Loucy (cell line): Measurements from ENCODE around the gene TTLL9.

Experiments used
- H2AFZ ChIP-seq: fragments of 200-600 bp; sonication (generic); 2 replicates; pipeline ENCODE4 v1.6.0; 2016; ENCODE audit warnings: antibody characterized with exemption, mild to moderate bottlenecking, low read length, moderate library complexity
- H3F3A ChIP-seq: fragments of 200-600 bp; 2 replicates; pipeline ENCODE4 v1.6.0; 2016; ENCODE audit warnings: antibody characterized with exemption, low read depth, mild to moderate bottlenecking
- H3K27me3 ChIP-seq: fragments of 200-600 bp; sonication (generic); 2 replicates; pipeline ENCODE4 v1.6.1; 2014; ENCODE audit warnings: low read length, mild to moderate bottlenecking; ENCODE audit not compliant: insufficient read depth, poor library complexity, severe bottlenecking
- H3K36me3 ChIP-seq: fragments of 200-600 bp; sonication (generic); 2 replicates; pipeline ENCODE4 v1.6.1; 2016; ENCODE audit warnings: low read length; ENCODE audit not compliant: insufficient read depth
- H3K4me1 ChIP-seq: fragments of 200-600 bp; sonication (generic); 2 replicates; pipeline ENCODE4 v1.5.1; 2014; ENCODE audit warnings: low read length, mild to moderate bottlenecking; ENCODE audit not compliant: insufficient read depth, poor library complexity, severe bottlenecking
- H3K4me2 ChIP-seq: fragments of 200-600 bp; sonication (generic); 2 replicates; pipeline ENCODE4 v1.6.0; 2014; ENCODE audit warnings: antibody characterized with exemption, low read length, low read depth, mild to moderate bottlenecking; ENCODE audit not compliant: poor library complexity, severe bottlenecking
- H3K4me3 ChIP-seq: fragments of 200-600 bp; sonication (generic); 2 replicates; pipeline ENCODE4 v1.5.1; 2014; ENCODE audit warnings: low read length, mild to moderate bottlenecking, mixed read lengths; ENCODE audit not compliant: poor library complexity, severe bottlenecking
- H3K79me2 ChIP-seq: fragments of 200-600 bp; sonication (generic); 2 replicates; pipeline ENCODE4 v1.6.1; 2014; ENCODE audit warnings: low read length; ENCODE audit not compliant: insufficient read depth
- H3K9ac ChIP-seq: fragments of 200-600 bp; sonication (generic); 2 replicates; pipeline ENCODE4 v1.6.0; 2014; ENCODE audit warnings: mild to moderate bottlenecking, low read depth, low read length, moderate library complexity; ENCODE audit not compliant: poor library complexity, severe bottlenecking
- H3K9me2 ChIP-seq: fragments of 200-600 bp; sonication (generic); replicated peaks from 2 replicates; pipeline ENCODE4 v1.6.1; 2016; ENCODE audit warnings: low read depth, low read length, mixed read lengths
- H3K9me3 ChIP-seq: fragments of 200-600 bp; sonication (generic); 2 replicates; pipeline ENCODE4 v1.6.1; 2014; ENCODE audit warnings: mild to moderate bottlenecking, antibody characterized with exemption, low read length, low read depth; ENCODE audit not compliant: insufficient read depth
- H4K20me1 ChIP-seq: fragments of 200-600 bp; sonication (generic); 2 replicates; pipeline ENCODE4 v1.6.0; 2014; ENCODE audit warnings: antibody characterized with exemption, low read length, mild to moderate bottlenecking; ENCODE audit not compliant: insufficient read depth, poor library complexity, severe bottlenecking
- EZH2phosphoT487 ChIP-seq: fragments of 200-600 bp; IDR thresholded peaks from 2 replicates; pipeline ENCODE4 v1.6.1; 2018; ENCODE audit warnings: antibody characterized with exemption, mild to moderate bottlenecking, moderate library complexity, borderline replicate concordance
- TF ChIP-seq, protein P1 (sequence below): fragments of 200-600 bp; sonication (generic); conservative IDR thresholded peaks from 2 replicates; pipeline ENCODE4 v1.5.1; 2014; ENCODE audit warnings: mild to moderate bottlenecking, antibody characterized with exemption, low read length

Gene TTLL9

GRCh38 chr20:31922181-31922580, 51.7 kb downstream of the TTLL9 start:
- H3K27me3 ChIP-seq, result no peaks in the 10 kb centered on the region

DNA sequence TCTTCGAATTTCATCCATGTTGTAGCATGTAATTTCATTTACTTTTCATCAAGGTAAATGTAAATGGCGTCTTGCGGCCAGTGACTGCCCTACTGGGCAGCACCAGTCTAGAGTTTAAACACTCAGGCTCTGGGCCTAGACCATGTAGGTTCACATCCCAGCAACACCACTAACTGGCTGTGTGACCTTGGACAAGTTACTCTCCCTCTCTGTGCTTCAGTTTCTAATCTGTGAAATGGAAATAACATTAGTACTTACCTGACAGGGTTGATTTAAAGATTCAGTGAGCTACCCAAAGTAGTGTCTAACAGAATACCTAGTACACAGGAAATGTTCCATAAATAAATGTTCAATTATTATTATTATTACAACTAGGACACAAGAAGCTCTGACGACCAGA, 52.2 kb downstream of the TTLL9 start:
- no peaks in the 10 kb centered on the region for H3K9me3 ChIP-seq
- no peak overlapping the region for H3K9ac ChIP-seq
- no peak overlapping the region for H2AFZ ChIP-seq
- no peaks in the 10 kb centered on the region for H4K20me1 ChIP-seq
- H3K36me3 ChIP-seq, result no peaks in the 10 kb centered on the region
- no peaks in the 10 kb centered on the region for H3K79me2 ChIP-seq
- H3K9me2 ChIP-seq, result no peaks in the 10 kb centered on the region
- H3K4me3 ChIP-seq, result no peak overlapping the region
- peaks cover 4% of the 10 kb centered on the region for H3K4me1 ChIP-seq
- H3F3A ChIP-seq, result no peaks in the 10 kb centered on the region
- TF ChIP-seq, protein P1, sequence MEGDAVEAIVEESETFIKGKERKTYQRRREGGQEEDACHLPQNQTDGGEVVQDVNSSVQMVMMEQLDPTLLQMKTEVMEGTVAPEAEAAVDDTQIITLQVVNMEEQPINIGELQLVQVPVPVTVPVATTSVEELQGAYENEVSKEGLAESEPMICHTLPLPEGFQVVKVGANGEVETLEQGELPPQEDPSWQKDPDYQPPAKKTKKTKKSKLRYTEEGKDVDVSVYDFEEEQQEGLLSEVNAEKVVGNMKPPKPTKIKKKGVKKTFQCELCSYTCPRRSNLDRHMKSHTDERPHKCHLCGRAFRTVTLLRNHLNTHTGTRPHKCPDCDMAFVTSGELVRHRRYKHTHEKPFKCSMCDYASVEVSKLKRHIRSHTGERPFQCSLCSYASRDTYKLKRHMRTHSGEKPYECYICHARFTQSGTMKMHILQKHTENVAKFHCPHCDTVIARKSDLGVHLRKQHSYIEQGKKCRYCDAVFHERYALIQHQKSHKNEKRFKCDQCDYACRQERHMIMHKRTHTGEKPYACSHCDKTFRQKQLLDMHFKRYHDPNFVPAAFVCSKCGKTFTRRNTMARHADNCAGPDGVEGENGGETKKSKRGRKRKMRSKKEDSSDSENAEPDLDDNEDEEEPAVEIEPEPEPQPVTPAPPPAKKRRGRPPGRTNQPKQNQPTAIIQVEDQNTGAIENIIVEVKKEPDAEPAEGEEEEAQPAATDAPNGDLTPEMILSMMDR, result no peak
- TF ChIP-seq EZH2phosphoT487, result no peak
- no peak overlapping the region for H3K4me2 ChIP-seq
- no peaks in the 10 kb centered on the region for H3K27me3 ChIP-seq

More at GRCh38 chr20:31922181-31922580, 51.7 kb downstream of the TTLL9 start:
- Histone ChIP-seq H3K4me1 (peaks cover 4% of the 10 kb centered on the region), H3K9me3 (no peaks in the 10 kb centered on the region), H3K36me3 (no peaks in the 10 kb centered on the region), H3K4me2 (no peak overlapping the region), H3K79me2 (no peaks in the 10 kb centered on the region), H3K9ac (no peak overlapping the region), H3F3A (no peaks in the 10 kb centered on the region), H3K9me2 (no peaks in the 10 kb centered on the region), H4K20me1 (no peaks in the 10 kb centered on the region), H2AFZ (no peak overlapping the region), H3K4me3 (no peak overlapping the region)
- TF ChIP-seq EZH2phosphoT487, result no peak
- TF ChIP-seq, protein P1, result no peak

DNA sequence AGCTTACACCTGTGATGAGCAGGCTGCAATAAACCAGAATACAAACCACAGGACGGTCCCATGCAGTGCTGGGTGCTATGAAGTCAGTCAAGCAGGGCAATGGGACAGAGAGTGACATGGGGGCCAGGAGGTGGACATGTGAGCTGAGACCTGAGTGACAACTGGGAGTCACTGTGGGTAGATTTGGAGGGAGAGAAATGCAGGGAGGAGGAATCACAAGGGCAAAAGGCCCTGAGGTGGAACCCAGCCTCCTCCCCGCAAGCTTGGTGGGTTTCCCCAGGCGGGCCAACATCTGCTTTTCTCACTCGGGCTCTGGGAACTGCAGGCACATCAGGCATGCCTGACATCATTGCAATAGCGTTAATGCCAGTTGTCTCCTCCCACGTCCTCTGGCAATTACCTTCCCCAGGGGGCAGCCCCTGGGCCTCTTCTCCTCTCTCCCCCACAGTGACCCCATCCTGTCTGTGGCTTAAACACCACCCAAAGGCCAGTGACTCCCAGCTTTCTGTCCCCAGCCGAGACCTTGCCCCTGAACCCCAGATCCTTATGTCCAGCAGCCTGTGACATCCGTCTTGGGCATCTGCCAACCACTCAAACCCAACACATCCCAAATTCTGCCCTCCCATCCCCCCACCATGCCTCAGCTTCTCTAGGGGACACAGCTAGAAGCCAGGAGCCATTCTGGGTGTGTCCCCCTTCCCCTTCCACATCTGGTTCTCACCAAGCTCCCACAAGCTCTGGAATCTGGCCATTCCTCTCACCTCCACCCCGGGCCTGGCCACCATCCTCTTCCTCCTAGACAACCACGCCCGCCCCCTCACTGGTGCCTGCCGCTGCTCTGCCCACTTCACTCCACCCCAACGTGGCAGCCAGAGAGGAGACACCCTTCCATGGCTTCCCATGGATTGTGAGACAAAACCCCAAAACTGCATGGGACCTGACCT, 53.2 kb downstream of the TTLL9 start:
- H3K9me2 ChIP-seq, result no peaks in the 10 kb centered on the region
- H3K79me2 ChIP-seq, result no peaks in the 10 kb centered on the region
- H3K4me2 ChIP-seq, result no peak overlapping the region
- no peaks in the 10 kb centered on the region for H4K20me1 ChIP-seq
- H3K36me3 ChIP-seq, result no peaks in the 10 kb centered on the region
- TF ChIP-seq, protein P1, result no peak
- TF ChIP-seq EZH2phosphoT487, result no peak
- no peaks in the 10 kb centered on the region for H3K27me3 ChIP-seq
- no peak overlapping the region for H2AFZ ChIP-seq
- no peaks in the 10 kb centered on the region for H3F3A ChIP-seq
- H3K9me3 ChIP-seq, result no peaks in the 10 kb centered on the region
- no peak overlapping the region for H3K4me3 ChIP-seq
- H3K4me1 ChIP-seq, result peaks cover 4% of the 10 kb centered on the region
- H3K9ac ChIP-seq, result no peak overlapping the region
